ENCODE measurements around the gene KIF13A.

- TF ChIP-seq CTCF (IDR thresholded peaks at IDR 0.05), result no peak
- TF ChIP-seq POLR2A (IDR thresholded peaks at IDR 0.05), result no peak
These were observed 119.6 kb downstream of the KIF13A start for GRCh38 chr6:17867880-17868279.
